Activated effector memory CD4-positive, alpha-beta T cell treated with Interleukin-2 at 50 U/mL for 16 hours (primary cell): ENCODE results near the gene OR13F1.
"Not testable (repeated sequence)": the region's sequence is repeated elsewhere in the genome, so short reads cannot be mapped to it uniquely, and the experiment has no call there.

Experiments used
- DNase-seq: peaks from one replicate; pipeline ENCODE4 v3.0.0-alpha.2; 2020

OR13F1 gene

GRCh38 chr9:104503963-104504362 is at the start of gene OR13F1:
Gene OR13F1, plus strand, starts transcription at chr9:104504263. Its CDS starts 0 bp downstream, at chr9:104504263.
- DNase-seq = no peak

GRCh38 chr9:104456831-104457230 is 47.2 kb upstream of the OR13F1 start:
- DNase-seq = no peak

- DNase-seq = no peak
These were observed 40.2 kb upstream of the OR13F1 start for GRCh38 chr9:104463864-104464263.

- no peak for DNase-seq
These were observed 35.8 kb upstream of the OR13F1 start for GRCh38 chr9:104468261-104468660.

GRCh38 chr9:104482921-104483570 is 21.0 kb upstream of the OR13F1 start:
- no peak for DNase-seq

GRCh38 chr9:104485014-104485413 is 19.0 kb upstream of the OR13F1 start:
- DNase-seq = no peak

- DNase-seq = no peak
These were observed 9.3 kb upstream of the OR13F1 start for GRCh38 chr9:104494808-104495207.

GRCh38 chr9:104503440-104503839 is 623 bp upstream of the OR13F1 start:
- DNase-seq = no peak

GRCh38 chr9:104506565-104506964 is 2.5 kb downstream of the OR13F1 start:
- no peak for DNase-seq

GRCh38 chr9:104514901-104515300 is 10.8 kb downstream of the OR13F1 start:
- DNase-seq = no peak

GRCh38 chr9:104520241-104520640 is 16.2 kb downstream of the OR13F1 start:
- not testable (repeated sequence) for DNase-seq

GRCh38 chr9:104527109-104527508 is 23.0 kb downstream of the OR13F1 start, which contains the start of gene OR13C4:
Gene OR13C4, minus strand, starts transcription at chr9:104527209. Its CDS starts 0 bp downstream, at chr9:104527209.
- DNase-seq = no peak

GRCh38 chr9:104536756-104537155 is 32.7 kb downstream of the OR13F1 start, which contains the start of gene OR13C3:
Gene OR13C3, minus strand, starts transcription at chr9:104536856. Its CDS starts 133 bp downstream, at chr9:104536723.
- no peak for DNase-seq

- no peak for DNase-seq
These were observed 35.2 kb downstream of the OR13F1 start for GRCh38 chr9:104539275-104539674.

GRCh38 chr9:104544644-104545043 is 40.6 kb downstream of the OR13F1 start:
- no peak for DNase-seq

- DNase-seq = no peak
These were observed 49.2 kb downstream of the OR13F1 start for GRCh38 chr9:104553261-104553660.
